Neuron (in vitro differentiated cells): Measurements from ENCODE around the gene GMPPB.

Source experiments
- H2AFZ ChIP-seq: one replicate; pipeline ENCODE4 v1.6.1; 2013; ENCODE audit warnings: low read depth, mild to moderate bottlenecking, inconsistent platforms, low read length, moderate library complexity
- H3K27me3 ChIP-seq: one replicate; pipeline ENCODE4 v1.6.1; 2013; ENCODE audit warnings: low read length; ENCODE audit not compliant: insufficient read depth
- H3K36me3 ChIP-seq: one replicate; pipeline ENCODE4 v1.6.1; 2013; ENCODE audit warnings: low read length; ENCODE audit not compliant: insufficient read depth
- H3K4me1 ChIP-seq: one replicate; pipeline ENCODE4 v1.6.1; 2013; ENCODE audit warnings: low read length; ENCODE audit not compliant: insufficient read depth
- H3K4me3 ChIP-seq: 2 replicates; pipeline ENCODE4 v1.5.1; 2013; ENCODE audit warnings: mild to moderate bottlenecking, low read length, moderate library complexity
- H3K9me3 ChIP-seq: one replicate; pipeline ENCODE4 v1.6.1; 2013; ENCODE audit warnings: low read length

Gene GMPPB

DNA sequence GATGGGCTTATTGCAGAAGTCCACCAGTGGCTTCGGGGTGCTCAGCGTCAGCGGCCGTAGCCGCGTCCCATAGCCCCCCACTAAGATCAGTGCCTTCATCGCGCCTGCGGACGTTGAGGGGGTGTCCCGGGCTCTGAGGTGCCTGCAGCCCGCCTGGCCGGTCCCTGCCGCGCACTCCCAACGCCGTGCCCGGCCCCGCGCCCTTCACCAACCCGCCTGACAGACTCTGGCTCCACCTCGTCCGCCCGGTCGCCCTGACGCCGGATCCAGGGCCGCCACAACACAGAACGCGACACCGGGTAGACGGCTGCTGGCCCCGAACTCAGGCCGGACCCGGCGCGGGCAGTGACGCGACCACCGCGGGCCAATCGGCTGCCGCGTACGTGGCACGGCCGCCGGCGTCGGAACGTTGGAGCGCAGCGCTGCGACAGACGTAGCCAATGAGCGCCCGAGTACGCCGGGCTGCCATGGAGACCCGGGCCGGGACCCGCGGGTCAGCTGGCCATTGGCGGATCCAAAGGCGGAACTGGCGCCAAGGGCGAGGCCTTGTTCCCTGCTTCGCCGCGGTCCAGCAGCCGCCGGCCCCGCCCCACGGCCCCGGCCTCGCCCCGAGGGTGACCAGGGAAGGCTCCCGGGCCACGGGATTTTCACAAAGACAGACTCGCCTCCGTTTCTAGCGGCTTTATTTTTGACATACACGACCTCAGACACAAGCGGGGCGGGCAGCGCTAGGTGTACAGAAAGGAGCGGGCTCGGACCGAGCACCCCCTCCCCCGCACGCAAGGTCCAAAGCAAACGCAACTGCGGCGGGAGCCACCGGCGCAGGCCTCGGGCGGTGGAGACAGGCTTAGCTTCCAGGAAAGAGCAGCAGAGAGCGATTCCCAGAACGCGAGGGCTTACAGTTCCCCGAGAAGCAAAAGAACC is at the start of gene GMPPB:
GMPPB (minus strand) TSS at position 324 of the 924 bp plus-strand sequence; CDS start at position 99, 225 bp downstream.
- H2AFZ ChIP-seq: peak within 1 kb of the TSS; percentile 78
- no peaks in the 10 kb centered on the region for H3K27me3 ChIP-seq
- no peaks in the 10 kb centered on the region for H3K9me3 ChIP-seq
- peaks cover 21% of the 10 kb centered on the region for H3K4me1 ChIP-seq
- peak within 1 kb of the TSS; percentile 92 for H3K4me3 ChIP-seq
- peaks cover 65% of the 10 kb centered on the region for H3K36me3 ChIP-seq

DNA sequence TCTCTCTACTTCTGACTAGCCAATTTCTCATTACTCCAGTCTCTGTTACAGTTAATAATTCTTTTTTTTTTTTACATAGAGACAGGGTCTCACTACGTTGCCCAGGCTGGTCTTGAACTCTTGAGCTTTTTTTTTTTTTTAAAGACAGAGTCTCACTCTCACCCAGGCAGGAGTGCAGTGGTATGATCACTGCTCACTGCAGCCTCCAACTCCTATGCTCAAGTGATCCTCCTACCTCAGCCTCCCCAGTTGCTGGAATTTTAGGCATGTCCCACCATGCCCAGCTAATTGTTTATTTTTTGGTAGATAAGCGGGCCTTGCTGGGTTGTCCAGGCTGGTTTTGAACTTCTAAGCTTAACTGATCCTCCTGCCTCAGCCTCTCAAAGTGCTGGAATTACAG is 49.0 kb upstream of the GMPPB start:
- H3K36me3 ChIP-seq: peaks cover 22% of the 10 kb centered on the region
- no peaks in the 10 kb centered on the region for H3K9me3 ChIP-seq
- H2AFZ ChIP-seq: no peak overlapping the region
- no peaks in the 10 kb centered on the region for H3K27me3 ChIP-seq
- no peak overlapping the region for H3K4me3 ChIP-seq
- no peaks in the 10 kb centered on the region for H3K4me1 ChIP-seq

GRCh38 chr3:49771340-49771938 is 47.7 kb upstream of the GMPPB start:
- no peak overlapping the region for H3K4me3 ChIP-seq
- H2AFZ ChIP-seq: no peak overlapping the region
- H3K36me3 ChIP-seq: peaks cover 20% of the 10 kb centered on the region
- H3K27me3 ChIP-seq: no peaks in the 10 kb centered on the region
- H3K9me3 ChIP-seq: no peaks in the 10 kb centered on the region
- H3K4me1 ChIP-seq: no peaks in the 10 kb centered on the region

GRCh38 chr3:49769926-49770325 is 46.2 kb upstream of the GMPPB start:
- Histone ChIP-seq H2AFZ (no peak overlapping the region), H3K9me3 (no peaks in the 10 kb centered on the region), H3K4me3 (no peak overlapping the region), H3K27me3 (no peaks in the 10 kb centered on the region), H3K4me1 (no peaks in the 10 kb centered on the region), H3K36me3 (peaks cover 12% of the 10 kb centered on the region)

- Histone ChIP-seq H2AFZ (no peak overlapping the region), H3K36me3 (peaks cover 13% of the 10 kb centered on the region), H3K4me3 (no peak overlapping the region), H3K4me1 (no peaks in the 10 kb centered on the region), H3K27me3 (no peaks in the 10 kb centered on the region), H3K9me3 (peaks cover 2% of the 10 kb centered on the region)
These were observed 45.6 kb upstream of the GMPPB start for GRCh38 chr3:49769286-49769915.

DNA sequence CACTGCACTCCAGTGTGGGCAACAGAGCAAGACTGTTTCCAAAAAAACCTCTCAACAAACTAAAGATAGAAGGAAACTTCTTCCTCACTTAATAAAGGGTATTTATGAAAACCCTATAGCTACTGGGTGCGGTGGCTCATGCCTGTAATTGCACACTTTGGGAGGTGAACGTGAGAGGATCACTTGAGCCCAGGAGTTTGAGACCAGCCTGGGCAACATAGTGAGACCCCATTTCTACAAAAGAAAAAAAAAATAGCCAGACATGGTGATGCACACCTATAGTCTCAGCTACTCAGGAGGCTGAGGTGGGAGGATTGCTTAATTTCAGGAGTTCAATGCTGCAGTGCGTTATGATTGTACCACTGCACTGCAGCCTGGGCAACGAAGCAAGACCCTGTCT is 40.2 kb upstream of the GMPPB start:
- H3K9me3 ChIP-seq: peaks cover 2% of the 10 kb centered on the region
- no peaks in the 10 kb centered on the region for H3K27me3 ChIP-seq
- H3K4me1 ChIP-seq: no peaks in the 10 kb centered on the region
- H2AFZ ChIP-seq: no peak overlapping the region
- H3K36me3 ChIP-seq: peaks cover 11% of the 10 kb centered on the region
- H3K4me3 ChIP-seq: no peak overlapping the region

- Histone ChIP-seq H3K4me1 (no peaks in the 10 kb centered on the region), H3K27me3 (no peaks in the 10 kb centered on the region), H3K36me3 (peaks cover 11% of the 10 kb centered on the region), H3K9me3 (peaks cover 2% of the 10 kb centered on the region), H2AFZ (no peak overlapping the region), H3K4me3 (no peak overlapping the region)
These were observed 37.9 kb upstream of the GMPPB start for GRCh38 chr3:49761661-49762060.

GRCh38 chr3:49759226-49759625 is 35.5 kb upstream of the GMPPB start:
- no peaks in the 10 kb centered on the region for H3K9me3 ChIP-seq
- H3K27me3 ChIP-seq: no peaks in the 10 kb centered on the region
- H3K36me3 ChIP-seq: peaks cover 9% of the 10 kb centered on the region
- no peaks in the 10 kb centered on the region for H3K4me1 ChIP-seq
- H2AFZ ChIP-seq: no peak overlapping the region
- H3K4me3 ChIP-seq: no peak overlapping the region

- Histone ChIP-seq H3K4me1 (no peaks in the 10 kb centered on the region), H2AFZ (no peak overlapping the region), H3K4me3 (no peak overlapping the region), H3K9me3 (no peaks in the 10 kb centered on the region), H3K27me3 (no peaks in the 10 kb centered on the region), H3K36me3 (peaks cover 9% of the 10 kb centered on the region)
These were observed 33.4 kb upstream of the GMPPB start for GRCh38 chr3:49757197-49757596.

- Histone ChIP-seq H2AFZ (no peak overlapping the region), H3K9me3 (no peaks in the 10 kb centered on the region), H3K36me3 (peaks cover 6% of the 10 kb centered on the region), H3K4me3 (no peak overlapping the region), H3K4me1 (no peaks in the 10 kb centered on the region), H3K27me3 (no peaks in the 10 kb centered on the region)
These were observed 32.3 kb upstream of the GMPPB start for GRCh38 chr3:49756036-49756435.

- Histone ChIP-seq H3K9me3 (no peaks in the 10 kb centered on the region), H3K27me3 (no peaks in the 10 kb centered on the region), H3K4me3 (no peak overlapping the region), H3K36me3 (peaks cover 11% of the 10 kb centered on the region), H3K4me1 (no peaks in the 10 kb centered on the region), H2AFZ (no peak overlapping the region)
These were observed 30.8 kb upstream of the GMPPB start for GRCh38 chr3:49754536-49754935.

- Histone ChIP-seq H3K4me3 (no peak overlapping the region), H3K4me1 (peaks cover 5% of the 10 kb centered on the region), H3K9me3 (no peaks in the 10 kb centered on the region), H3K36me3 (peaks cover 21% of the 10 kb centered on the region), H3K27me3 (no peaks in the 10 kb centered on the region), H2AFZ (no peak overlapping the region)
These were observed 27.8 kb upstream of the GMPPB start for GRCh38 chr3:49751501-49751900.

- Histone ChIP-seq H3K4me1 (peaks cover 5% of the 10 kb centered on the region), H3K9me3 (no peaks in the 10 kb centered on the region), H3K27me3 (no peaks in the 10 kb centered on the region), H2AFZ (no peak overlapping the region), H3K36me3 (peaks cover 30% of the 10 kb centered on the region), H3K4me3 (no peak overlapping the region)
These were observed 26.3 kb upstream of the GMPPB start for GRCh38 chr3:49750056-49750455.
